ENCODE results near the gene GRID1.

DNA sequence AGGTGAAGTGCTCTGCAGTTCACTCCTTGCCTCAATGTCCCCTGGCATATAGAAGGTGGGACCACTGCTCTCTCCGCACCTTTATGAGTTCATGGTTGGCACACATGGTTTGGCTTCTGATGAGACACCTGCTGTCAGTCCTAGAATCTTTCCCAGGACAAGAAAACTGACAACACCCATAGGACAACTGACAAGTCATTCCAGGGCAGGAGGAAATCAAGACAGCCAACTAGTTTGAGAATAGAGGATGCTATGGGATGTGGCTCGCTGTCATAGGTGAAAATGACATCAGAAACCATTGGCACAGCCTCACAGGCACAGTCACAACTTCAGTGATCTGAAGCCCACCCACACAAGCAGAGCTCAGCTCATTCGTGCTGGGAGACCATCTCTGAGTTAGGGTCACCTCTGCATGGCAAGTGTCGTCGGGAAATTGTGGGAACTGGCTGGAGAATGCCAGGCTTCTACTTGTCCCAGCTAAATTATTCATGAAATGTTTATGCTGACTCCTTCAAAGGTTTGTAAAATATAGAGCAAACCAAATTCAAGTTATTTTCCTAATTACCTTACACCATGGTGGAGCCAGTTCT, 762.4 kb downstream of the GRID1 start:
- TF ChIP-seq, protein P1, sequence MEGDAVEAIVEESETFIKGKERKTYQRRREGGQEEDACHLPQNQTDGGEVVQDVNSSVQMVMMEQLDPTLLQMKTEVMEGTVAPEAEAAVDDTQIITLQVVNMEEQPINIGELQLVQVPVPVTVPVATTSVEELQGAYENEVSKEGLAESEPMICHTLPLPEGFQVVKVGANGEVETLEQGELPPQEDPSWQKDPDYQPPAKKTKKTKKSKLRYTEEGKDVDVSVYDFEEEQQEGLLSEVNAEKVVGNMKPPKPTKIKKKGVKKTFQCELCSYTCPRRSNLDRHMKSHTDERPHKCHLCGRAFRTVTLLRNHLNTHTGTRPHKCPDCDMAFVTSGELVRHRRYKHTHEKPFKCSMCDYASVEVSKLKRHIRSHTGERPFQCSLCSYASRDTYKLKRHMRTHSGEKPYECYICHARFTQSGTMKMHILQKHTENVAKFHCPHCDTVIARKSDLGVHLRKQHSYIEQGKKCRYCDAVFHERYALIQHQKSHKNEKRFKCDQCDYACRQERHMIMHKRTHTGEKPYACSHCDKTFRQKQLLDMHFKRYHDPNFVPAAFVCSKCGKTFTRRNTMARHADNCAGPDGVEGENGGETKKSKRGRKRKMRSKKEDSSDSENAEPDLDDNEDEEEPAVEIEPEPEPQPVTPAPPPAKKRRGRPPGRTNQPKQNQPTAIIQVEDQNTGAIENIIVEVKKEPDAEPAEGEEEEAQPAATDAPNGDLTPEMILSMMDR (IDR thresholded peaks at IDR 0.05), result no peak
- no peak for TF ChIP-seq POLR2A (IDR thresholded peaks at IDR 0.05)
